Measurements from ENCODE around the gene OGDHL. TPM values are rescaled to one million over a fixed set of nuclear protein-coding genes. Genes with fewer than 3 reads are reported as not detected.

OGDHL gene
- total and polyA plus RNA-seq, 2 of the 13 experiments (the other 11 are each of a cell fraction or from before 2014, with no cell fraction given): 3.0 to 9.8 TPM

DNA sequence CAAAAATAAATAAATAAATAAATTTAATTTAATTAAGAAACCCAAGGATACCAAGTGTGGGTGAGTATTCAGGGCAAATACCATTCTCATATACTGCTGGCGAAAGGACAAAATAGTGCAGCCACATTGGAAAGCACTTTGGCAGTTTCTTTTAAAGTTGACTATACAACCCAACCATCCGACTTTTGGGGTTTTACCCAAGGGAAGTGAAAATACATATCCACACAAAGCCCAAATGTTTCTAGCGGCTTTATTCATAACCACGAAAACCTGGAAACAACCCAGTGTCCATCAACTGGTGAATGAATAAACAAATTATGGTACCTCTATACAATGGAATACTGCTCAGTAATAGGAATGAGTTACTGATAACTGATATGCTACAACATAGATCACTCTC, 36.2 kb upstream of the OGDHL start (continued):
- TF ChIP-seq, protein P1, sequence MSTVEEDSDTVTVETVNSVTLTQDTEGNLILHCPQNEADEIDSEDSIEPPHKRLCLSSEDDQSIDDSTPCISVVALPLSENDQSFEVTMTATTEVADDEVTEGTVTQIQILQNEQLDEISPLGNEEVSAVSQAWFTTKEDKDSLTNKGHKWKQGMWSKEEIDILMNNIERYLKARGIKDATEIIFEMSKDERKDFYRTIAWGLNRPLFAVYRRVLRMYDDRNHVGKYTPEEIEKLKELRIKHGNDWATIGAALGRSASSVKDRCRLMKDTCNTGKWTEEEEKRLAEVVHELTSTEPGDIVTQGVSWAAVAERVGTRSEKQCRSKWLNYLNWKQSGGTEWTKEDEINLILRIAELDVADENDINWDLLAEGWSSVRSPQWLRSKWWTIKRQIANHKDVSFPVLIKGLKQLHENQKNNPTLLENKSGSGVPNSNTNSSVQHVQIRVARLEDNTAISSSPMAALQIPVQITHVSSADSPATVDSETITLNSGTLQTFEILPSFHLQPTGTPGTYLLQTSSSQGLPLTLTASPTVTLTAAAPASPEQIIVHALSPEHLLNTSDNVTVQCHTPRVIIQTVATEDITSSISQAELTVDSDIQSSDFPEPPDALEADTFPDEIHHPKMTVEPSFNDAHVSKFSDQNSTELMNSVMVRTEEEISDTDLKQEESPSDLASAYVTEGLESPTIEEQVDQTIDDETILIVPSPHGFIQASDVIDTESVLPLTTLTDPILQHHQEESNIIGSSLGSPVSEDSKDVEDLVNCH (CRISPR knock-in tag; IDR thresholded peaks at IDR 0.05): no peak
- TF ChIP-seq, protein P2, sequence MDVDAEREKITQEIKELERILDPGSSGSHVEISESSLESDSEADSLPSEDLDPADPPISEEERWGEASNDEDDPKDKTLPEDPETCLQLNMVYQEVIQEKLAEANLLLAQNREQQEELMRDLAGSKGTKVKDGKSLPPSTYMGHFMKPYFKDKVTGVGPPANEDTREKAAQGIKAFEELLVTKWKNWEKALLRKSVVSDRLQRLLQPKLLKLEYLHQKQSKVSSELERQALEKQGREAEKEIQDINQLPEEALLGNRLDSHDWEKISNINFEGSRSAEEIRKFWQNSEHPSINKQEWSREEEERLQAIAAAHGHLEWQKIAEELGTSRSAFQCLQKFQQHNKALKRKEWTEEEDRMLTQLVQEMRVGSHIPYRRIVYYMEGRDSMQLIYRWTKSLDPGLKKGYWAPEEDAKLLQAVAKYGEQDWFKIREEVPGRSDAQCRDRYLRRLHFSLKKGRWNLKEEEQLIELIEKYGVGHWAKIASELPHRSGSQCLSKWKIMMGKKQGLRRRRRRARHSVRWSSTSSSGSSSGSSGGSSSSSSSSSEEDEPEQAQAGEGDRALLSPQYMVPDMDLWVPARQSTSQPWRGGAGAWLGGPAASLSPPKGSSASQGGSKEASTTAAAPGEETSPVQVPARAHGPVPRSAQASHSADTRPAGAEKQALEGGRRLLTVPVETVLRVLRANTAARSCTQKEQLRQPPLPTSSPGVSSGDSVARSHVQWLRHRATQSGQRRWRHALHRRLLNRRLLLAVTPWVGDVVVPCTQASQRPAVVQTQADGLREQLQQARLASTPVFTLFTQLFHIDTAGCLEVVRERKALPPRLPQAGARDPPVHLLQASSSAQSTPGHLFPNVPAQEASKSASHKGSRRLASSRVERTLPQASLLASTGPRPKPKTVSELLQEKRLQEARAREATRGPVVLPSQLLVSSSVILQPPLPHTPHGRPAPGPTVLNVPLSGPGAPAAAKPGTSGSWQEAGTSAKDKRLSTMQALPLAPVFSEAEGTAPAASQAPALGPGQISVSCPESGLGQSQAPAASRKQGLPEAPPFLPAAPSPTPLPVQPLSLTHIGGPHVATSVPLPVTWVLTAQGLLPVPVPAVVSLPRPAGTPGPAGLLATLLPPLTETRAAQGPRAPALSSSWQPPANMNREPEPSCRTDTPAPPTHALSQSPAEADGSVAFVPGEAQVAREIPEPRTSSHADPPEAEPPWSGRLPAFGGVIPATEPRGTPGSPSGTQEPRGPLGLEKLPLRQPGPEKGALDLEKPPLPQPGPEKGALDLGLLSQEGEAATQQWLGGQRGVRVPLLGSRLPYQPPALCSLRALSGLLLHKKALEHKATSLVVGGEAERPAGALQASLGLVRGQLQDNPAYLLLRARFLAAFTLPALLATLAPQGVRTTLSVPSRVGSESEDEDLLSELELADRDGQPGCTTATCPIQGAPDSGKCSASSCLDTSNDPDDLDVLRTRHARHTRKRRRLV (CRISPR knock-in tag; IDR thresholded peaks at IDR 0.05): no peak

DNA sequence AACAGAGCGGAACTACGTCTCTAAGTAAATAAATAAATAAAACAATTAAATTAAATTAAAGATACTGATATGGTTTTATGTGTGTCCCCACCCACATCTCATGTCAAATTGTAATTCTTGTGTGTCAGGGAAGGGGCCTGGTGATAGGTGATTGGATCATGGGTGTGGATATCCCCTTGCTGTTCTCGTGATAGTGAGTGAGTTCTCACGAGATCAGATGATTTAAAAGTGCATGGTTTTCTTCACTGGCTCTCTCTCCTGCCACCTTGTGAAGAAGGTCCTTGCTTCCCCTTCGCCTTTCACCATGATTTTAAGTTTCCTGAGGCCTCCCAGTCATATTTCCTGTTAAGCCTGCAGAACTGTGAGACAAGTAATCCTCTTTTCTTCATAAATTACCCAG, 29.0 kb upstream of the OGDHL start:
- WGBS (ENCODE audit: low lambda C conversion rate): 33% methylated on average over 5 of the region's 5 CpGs
- peaks cover 0 to 12% of the 10 kb centered on the region in 2 experiments; a peak in 1 of 5 replicates for H3K27me3 ChIP-seq (ENCODE audit: control insufficient read depth in 1 of 2, insufficient read depth in 2 of 2, low read length in 2 of 2)
- intact Hi-C loops (cut with micrococcal nuclease; ENCODE audit: unreplicated experiment): no loop called here
- no peak overlapping the region for H3K27ac ChIP-seq (ENCODE audit: extremely low read length, insufficient read depth, low read length)
- H2AFZ ChIP-seq (ENCODE audit: low read length): no peak overlapping the region
- ChIA-PET CTCF (ENCODE audit: low intra/inter-chr PET ratio, low total read pairs) (no interaction called here), POLR2A (no interaction called here)
- in situ Hi-C loops (cut with HindIII; ENCODE audit: extremely low pct_ligation_motif_present, low pct_unique_long_range_greater_than_20kb): no loop called here
- H3K36me3 ChIP-seq (replicated peaks in 1 of 2; ENCODE audit: control insufficient read depth in 1 of 2, insufficient read depth in 2 of 2, low read length in 2 of 2): no peaks in the 10 kb centered on the region
- no peaks in the 10 kb centered on the region for H3K79me2 ChIP-seq (ENCODE audit: insufficient read depth, low read length)
- no peaks in the 10 kb centered on the region for H3K9me3 ChIP-seq (ENCODE audit: low read length)
- H3K4me1 ChIP-seq (ENCODE audit: insufficient read depth, low read length): no peaks in the 10 kb centered on the region
- H3K4me2 ChIP-seq (ENCODE audit: low read depth, low read length): no peak overlapping the region
- ATAC-seq (no peak), DNase-seq (ENCODE audit: low spot score) (no peak), FAIRE-seq (no peak)
- no peaks in the 10 kb centered on the region for H4K20me1 ChIP-seq (ENCODE audit: insufficient read depth, low read length)
- H3K4me3 ChIP-seq (replicated peaks in 1 of 3; ENCODE audit: insufficient read depth in 1 of 3, low read depth in 2 of 3, low read length in 3 of 3): no peak overlapping the region
- no peak overlapping the region for H3K9ac ChIP-seq (ENCODE audit: insufficient read depth, low read depth, low read length)
- BruUV-seq (replicated peaks): no TSS peak
- TF ChIP-seq HHEX (CRISPR knock-in tag; IDR thresholded peaks at IDR 0.05) (no peak), NFE2L1 (CRISPR knock-in tag; IDR thresholded peaks at IDR 0.05; ENCODE audit: borderline replicate concordance) (no peak), NR1H2 (CRISPR knock-in tag; IDR thresholded peaks at IDR 0.05; ENCODE audit: borderline replicate concordance, low read depth) (no peak), ZNF251 (CRISPR knock-in tag; IDR thresholded peaks at IDR 0.05) (no peak), CHD2 (IDR thresholded peaks at IDR 0.05; ENCODE audit: low read depth, low read length) (peak; percentile 70), ZNF263 (CRISPR knock-in tag; IDR thresholded peaks at IDR 0.05) (no peak)
- TF ChIP-seq, protein P3, sequence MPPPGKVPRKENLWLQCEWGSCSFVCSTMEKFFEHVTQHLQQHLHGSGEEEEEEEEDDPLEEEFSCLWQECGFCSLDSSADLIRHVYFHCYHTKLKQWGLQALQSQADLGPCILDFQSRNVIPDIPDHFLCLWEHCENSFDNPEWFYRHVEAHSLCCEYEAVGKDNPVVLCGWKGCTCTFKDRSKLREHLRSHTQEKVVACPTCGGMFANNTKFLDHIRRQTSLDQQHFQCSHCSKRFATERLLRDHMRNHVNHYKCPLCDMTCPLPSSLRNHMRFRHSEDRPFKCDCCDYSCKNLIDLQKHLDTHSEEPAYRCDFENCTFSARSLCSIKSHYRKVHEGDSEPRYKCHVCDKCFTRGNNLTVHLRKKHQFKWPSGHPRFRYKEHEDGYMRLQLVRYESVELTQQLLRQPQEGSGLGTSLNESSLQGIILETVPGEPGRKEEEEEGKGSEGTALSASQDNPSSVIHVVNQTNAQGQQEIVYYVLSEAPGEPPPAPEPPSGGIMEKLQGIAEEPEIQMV (CRISPR knock-in tag; IDR thresholded peaks at IDR 0.05; ENCODE audit: low read depth): no peak
